Fibroblast of villous mesenchyme (primary cell): ENCODE measurements around the gene MAPK10. TPM values are rescaled to one million over a fixed set of nuclear protein-coding genes. Genes with fewer than 3 reads are reported as not detected.

Source experiments
- DNase-seq: peaks from one replicate; pipeline ENCODE4 v3.0.0-alpha.2; 2010; ENCODE audit warnings: low read depth
- H3K4me3 ChIP-seq: 2 replicates; pipeline ENCODE4 v1.5.1; 2011; ENCODE audit warnings: low read depth, mild to moderate bottlenecking, low read length
- CTCF ChIP-seq: IDR thresholded peaks from 2 replicates; pipeline ENCODE4 v1.5.1; 2012; ENCODE audit warnings: low read depth, mild to moderate bottlenecking, low read length; ENCODE audit not compliant: insufficient read depth
- total RNA-seq: library from RNA; depleted of rRNA; stranded (reverse); fragments of >200 nt; gene quantifications from 2 replicates; pipeline ENCODE4 v1.2.3, GENCODE V29; 2012

MAPK10 gene
- total RNA-seq, result 4.8 and 12.1 TPM in 2 replicates

- peak within 1 kb of the TSS; percentile 47 for H3K4me3 ChIP-seq
- no peak for TF ChIP-seq CTCF
- peak; percentile 89 for DNase-seq
These were observed at the start of gene MAPK10 for GRCh38 chr4:86359944-86360478. TSS of gene MAPK10 (minus strand) at chr4:86360053.

- no peak overlapping the region for H3K4me3 ChIP-seq
- no peak for DNase-seq
- no peak for TF ChIP-seq CTCF
These were observed 43.7 kb upstream of the MAPK10 start for GRCh38 chr4:86403575-86403974.

- peak; percentile 63 for DNase-seq
- H3K4me3 ChIP-seq, result no peak overlapping the region
- TF ChIP-seq CTCF, result no peak
These were observed 42.0 kb upstream of the MAPK10 start for GRCh38 chr4:86401826-86402225.

- DNase-seq, result peak; percentile 84
These were observed 40.4 kb upstream of the MAPK10 start for GRCh38 chr4:86400216-86400615.

GRCh38 chr4:86398187-86398586 is 38.3 kb upstream of the MAPK10 start:
- DNase-seq, result no peak
- TF ChIP-seq CTCF, result no peak
- H3K4me3 ChIP-seq, result no peak overlapping the region

More at GRCh38 chr4:86400216-86400615, 40.4 kb upstream of the MAPK10 start:
- no peak overlapping the region for H3K4me3 ChIP-seq
- TF ChIP-seq CTCF, result no peak

GRCh38 chr4:86393749-86394148 is 33.9 kb upstream of the MAPK10 start:
- TF ChIP-seq CTCF, result no peak
- H3K4me3 ChIP-seq, result no peak overlapping the region
- no peak for DNase-seq

GRCh38 chr4:86389664-86390063 is 29.8 kb upstream of the MAPK10 start:
- H3K4me3 ChIP-seq, result no peak overlapping the region
- TF ChIP-seq CTCF, result no peak
- no peak for DNase-seq
